Suppressor macrophage treated with lipopolysaccharide for 4 hours (primary cell): Measurements from ENCODE around the gene MDM4.
A peak's percentile ranks its signal among the peaks of the same experiment; 100 is the strongest.
"Not testable (repeated sequence)": the region's sequence is repeated elsewhere in the genome, so short reads cannot be mapped to it uniquely, and the experiment has no call there.

ENCODE experiments used
- DNase-seq: peaks from one replicate; pipeline ENCODE4 v3.0.0-alpha.2; 2020

Gene MDM4

GRCh38 chr1:204516180-204516879 is at the start of gene MDM4:
TSS of gene MDM4 (plus strand) at chr1:204516406. CDS start at chr1:204525519, 9,113 bp downstream.
- peak; percentile 98 for DNase-seq

- DNase-seq, result no peak
Measured at GRCh38 chr1:204466416-204467405, 49.5 kb upstream of the MDM4 start.

GRCh38 chr1:204468206-204468605 is 48.0 kb upstream of the MDM4 start:
- DNase-seq, result no peak

GRCh38 chr1:204468766-204469302 is 47.4 kb upstream of the MDM4 start:
- no peak for DNase-seq

- DNase-seq, result no peak
Measured at GRCh38 chr1:204469304-204469703, 46.9 kb upstream of the MDM4 start.

- no peak for DNase-seq
Measured at GRCh38 chr1:204471687-204472086, 44.5 kb upstream of the MDM4 start.

- DNase-seq, result no peak
Measured at GRCh38 chr1:204472660-204473059, 43.5 kb upstream of the MDM4 start.

GRCh38 chr1:204473400-204473965 is 42.7 kb upstream of the MDM4 start:
- DNase-seq, result no peak

GRCh38 chr1:204475656-204476432 is 40.4 kb upstream of the MDM4 start:
- DNase-seq, result peak; percentile 60

GRCh38 chr1:204476563-204476962 is 39.6 kb upstream of the MDM4 start:
- no peak for DNase-seq

GRCh38 chr1:204477036-204477740 is 39.0 kb upstream of the MDM4 start:
- DNase-seq, result no peak

GRCh38 chr1:204478172-204478899 is 37.9 kb upstream of the MDM4 start:
- DNase-seq, result no peak

GRCh38 chr1:204478921-204479320 is 37.3 kb upstream of the MDM4 start:
- DNase-seq, result no peak

- no peak for DNase-seq
Measured at GRCh38 chr1:204479387-204480136, 36.6 kb upstream of the MDM4 start.

GRCh38 chr1:204480515-204480914 is 35.7 kb upstream of the MDM4 start:
- DNase-seq, result no peak

GRCh38 chr1:204483791-204484190 is 32.4 kb upstream of the MDM4 start:
- DNase-seq, result no peak

- not testable (repeated sequence) for DNase-seq
Measured at GRCh38 chr1:204486513-204487255, 29.5 kb upstream of the MDM4 start.

- DNase-seq, result no peak
Measured at GRCh38 chr1:204487256-204487615, 29.0 kb upstream of the MDM4 start.

GRCh38 chr1:204491655-204492054 is 24.6 kb upstream of the MDM4 start:
- DNase-seq, result no peak
